Activated T-cell treated with anti-CD3 and anti-CD28 coated beads for 1 hour (primary cell): ENCODE measurements around the gene EPHB4.
"Not testable (repeated sequence)": the region's sequence is repeated elsewhere in the genome, so short reads cannot be mapped to it uniquely, and the experiment has no call there.

ENCODE experiments used
- DNase-seq: peaks from one replicate; pipeline ENCODE4 v3.0.0-alpha.2; 2020; ENCODE audit warnings: low read depth

Gene EPHB4

DNA sequence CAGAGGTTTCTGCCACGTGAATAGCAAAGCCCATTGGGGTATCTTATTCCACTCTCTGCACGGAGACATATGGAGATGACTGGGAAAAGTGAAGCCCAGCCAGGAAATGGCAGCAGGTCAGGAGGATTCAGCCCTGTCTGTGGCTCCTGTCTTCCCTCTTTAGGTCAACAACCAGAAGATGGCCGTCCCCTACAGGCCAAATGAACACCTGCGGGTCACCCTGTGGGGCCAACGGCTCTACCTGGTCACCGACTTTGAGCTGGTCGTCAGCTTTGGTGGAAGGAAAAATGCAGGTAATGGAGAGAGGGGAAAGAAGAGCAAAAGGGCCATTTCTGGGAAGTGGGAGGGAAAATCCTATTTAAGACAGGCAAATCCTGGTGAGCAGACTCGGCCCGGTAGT, 38.3 kb downstream of the EPHB4 start:
- DNase-seq = no peak

DNA sequence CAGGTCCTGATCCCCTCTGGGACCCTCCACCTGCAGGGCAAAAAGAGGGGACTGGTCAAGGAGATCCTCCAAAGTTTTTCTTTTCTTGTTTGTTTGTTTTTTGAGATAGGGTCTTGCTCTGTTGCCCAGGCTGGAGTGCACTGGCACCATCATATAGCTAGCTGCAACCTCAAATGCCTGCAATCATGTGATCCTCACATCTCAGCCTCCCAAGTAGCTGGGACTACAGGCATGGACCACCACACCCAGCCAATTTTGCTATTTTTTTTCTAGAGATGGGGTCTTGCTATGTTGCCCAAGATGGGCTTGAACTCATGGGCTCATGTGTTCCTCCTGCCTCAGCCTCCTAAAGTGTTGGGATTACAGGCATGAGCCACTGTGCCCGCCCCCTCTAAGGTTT, 41.0 kb downstream of the EPHB4 start:
- DNase-seq = no peak

DNA sequence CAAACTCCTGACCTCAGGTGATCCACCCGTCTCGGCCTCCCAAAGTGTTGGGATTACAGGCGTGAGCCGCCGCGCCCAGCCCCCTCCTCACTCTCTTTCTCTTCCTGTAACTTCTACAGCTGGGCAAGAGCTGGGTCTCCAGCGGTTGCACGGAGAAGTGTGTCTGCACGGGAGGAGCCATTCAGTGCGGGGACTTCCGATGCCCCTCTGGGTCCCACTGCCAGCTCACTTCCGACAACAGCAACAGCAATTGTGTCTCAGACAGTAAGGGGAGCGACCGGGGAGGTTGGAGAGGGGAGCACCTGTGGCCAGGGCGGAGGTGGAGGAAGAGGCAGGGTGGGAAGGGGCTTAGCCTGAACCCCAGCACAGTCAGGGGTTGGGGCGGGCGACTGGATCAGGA, 41.4 kb downstream of the EPHB4 start:
- DNase-seq = no peak

DNA sequence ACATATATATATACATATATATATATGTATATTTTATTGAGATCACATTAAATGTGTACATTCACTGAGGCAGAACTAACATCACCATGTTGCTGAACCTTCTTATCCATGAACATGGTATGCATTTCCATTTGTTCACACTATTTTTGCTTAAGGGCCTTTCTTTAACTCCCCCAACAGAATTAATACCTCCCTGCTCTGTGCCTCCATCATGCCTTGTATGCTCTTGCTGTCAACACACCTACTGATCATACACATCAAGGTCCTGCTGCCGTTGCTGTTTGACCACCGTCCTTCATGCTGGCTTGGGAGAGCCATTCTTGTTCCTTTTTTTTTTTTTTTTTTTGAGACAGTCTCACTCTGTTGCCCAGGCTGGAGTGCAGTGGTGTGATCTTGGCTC, 43.5 kb downstream of the EPHB4 start:
- no peak for DNase-seq

DNA sequence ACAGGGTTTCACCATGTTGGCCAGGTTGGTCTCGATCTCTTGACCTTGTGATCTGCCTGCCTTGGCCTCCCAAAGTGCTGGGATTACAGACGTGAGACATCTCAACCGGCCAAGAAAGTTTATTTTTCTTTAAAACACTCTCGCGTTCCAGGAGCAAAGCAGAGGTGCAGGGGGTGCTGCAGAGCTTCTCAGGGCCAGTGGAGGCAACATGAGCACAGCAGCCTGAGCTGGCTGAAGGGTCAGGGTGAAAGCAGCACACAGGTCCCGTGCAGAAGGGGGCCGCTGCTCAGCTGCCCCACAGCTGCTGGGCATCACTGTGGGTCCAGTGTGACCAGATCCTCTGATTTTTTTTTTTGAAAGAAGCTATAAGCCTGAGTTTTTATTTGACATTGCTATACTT, 46.1 kb downstream of the EPHB4 start:
- DNase-seq = no peak

DNA sequence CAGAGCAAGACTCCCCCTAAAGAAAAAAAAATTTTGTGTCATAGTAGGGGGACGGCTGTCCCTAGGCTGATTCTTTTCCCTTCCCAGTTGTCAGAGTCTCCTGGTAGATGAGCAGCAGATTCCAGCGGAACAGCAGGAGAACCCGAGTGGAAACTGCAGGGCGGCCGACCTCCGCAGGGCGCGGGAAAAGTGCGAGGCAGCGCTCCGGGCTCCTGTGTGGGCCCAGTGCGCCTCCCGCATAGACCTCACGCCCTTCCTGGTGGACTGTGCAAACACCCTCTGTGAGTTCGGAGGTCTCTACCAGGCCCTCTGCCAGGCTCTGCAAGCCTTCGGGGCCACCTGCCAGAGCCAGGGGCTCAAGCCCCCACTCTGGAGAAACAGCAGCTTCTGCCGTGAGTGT, 48.0 kb downstream of the EPHB4 start:
- no peak for DNase-seq

DNA sequence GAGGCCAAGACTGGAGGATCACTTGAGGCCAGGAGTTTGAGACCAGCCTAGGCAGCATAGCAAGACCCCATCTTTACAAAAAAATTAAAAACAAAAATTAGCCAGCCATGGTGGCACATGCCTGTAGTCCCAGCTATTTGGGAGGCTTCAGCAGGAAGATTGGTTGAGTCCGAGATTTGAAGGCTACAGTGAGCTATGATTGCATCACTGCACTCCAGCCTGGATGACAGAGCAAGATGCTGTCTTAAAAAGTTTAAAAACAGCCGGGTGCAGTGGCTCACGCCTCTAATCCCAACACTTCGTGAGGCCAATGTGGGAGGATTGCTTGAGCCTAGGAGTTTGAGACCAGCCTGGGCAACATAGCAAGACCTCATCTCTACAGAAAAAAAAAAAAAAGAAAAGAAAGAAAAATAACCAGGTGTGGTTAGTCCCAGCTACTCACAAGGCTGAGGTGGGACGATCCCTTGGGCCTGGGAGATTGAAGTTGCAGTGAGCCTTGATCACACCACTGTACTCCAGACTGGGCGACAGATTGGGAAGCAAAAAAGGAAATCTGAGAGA, 49.2 kb downstream of the EPHB4 start:
- DNase-seq = no peak

DNA sequence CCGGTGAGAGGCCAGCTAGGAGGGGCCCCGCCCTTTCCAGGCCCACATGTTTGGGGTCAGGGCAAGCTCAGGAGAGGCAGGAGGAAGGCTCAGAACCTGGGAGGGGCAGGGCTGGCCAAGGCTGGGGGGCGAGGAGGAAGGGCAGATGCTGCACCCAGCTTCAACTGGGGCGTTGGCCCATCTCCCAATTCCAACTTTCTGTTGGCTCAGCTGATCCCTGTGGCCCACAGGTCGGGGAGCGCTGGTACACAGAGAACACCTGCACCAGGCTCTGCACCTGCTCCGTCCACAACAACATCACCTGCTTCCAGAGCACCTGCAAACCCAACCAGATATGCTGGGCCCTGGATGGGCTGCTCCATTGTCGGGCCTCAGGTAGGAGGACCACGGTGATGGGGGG, 53.8 kb downstream of the EPHB4 start:
- no peak for DNase-seq

DNA sequence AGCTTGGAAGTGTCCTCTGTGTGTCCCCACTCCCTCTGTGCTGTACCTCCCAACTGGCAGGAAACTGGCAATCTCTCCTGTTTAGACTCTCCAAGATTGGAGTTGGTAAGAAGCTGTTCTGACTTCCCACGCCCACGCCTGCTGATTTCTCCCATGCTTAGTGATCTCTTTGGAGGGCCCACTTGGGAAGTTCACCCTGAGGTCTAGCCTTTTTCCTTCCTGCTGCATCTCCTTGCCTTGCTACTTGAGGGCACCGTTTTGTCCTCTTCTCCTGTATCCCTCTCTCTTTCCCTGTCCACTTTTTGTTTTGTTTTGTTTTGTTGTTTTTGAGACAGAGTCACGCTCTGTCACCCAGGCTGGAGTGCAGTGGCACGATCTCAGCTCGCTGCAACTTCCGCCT, 58.5 kb downstream of the EPHB4 start:
- DNase-seq = no peak

DNA sequence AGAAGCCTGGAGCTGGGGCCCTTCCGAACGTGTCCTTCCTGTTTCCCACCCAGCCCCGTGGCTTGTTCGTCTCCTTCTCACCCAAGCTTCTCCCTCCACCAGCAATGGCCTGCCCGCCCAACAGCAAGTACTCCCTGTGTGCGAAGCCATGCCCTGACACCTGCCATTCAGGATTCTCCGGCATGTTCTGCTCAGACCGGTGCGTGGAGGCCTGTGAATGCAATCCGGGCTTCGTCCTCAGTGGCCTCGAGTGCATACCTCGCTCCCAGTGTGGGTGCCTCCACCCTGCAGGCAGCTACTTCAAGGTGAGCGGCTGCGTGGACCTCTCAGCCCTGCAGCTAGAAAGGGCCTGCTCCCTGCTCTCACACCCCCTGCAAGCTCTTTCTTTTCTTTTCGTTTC, 62.1 kb downstream of the EPHB4 start:
- DNase-seq = no peak

DNA sequence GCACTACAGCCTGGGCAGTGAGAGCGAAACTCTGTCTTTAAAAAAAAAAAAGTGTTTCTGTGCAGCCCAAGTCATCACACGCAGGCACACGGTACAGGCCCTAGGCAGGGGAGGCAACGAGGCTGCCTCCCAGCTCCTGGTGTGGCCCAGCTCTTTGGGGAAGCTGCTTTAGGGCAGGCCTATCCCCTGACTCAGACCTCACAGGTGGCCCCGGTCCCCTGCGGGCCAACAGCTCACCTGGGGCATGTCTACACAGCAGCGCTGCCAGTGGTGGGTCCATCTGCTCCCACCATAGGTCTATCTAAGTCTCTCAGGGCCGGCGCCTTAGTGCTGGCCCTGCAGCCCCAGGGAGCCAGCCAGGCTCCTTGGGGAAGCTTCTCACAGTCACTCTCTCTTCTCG, 62.5 kb downstream of the EPHB4 start:
- DNase-seq = no peak

DNA sequence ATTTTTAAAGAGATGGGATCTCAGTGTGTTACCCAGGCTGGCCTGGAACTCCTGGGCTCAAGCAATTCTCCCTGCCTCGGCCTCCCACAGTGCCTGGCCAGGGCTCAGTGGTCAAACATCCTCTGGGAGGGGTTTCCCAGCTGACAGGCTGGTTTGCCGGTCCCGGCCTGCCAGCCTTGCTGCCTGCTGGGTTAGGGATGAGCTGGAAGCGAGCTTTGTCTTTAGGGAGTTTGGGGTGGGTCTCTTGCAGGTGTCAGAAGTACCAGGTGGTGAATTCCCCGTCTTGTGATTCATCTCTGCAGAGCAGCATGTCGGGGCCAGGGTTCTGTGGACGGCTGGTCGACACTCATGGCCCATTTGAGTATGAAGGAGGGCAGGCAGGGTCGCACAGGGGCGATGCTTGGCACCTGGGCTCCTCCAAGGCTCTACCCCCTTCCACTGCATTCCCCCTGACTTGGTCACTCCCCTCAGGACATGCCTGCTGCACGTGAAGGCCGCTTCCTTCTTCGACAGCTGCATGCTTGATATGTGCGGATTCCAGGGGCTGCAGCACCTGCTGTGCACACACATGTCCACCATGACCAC, 63.7 kb downstream of the EPHB4 start:
- no peak for DNase-seq

DNA sequence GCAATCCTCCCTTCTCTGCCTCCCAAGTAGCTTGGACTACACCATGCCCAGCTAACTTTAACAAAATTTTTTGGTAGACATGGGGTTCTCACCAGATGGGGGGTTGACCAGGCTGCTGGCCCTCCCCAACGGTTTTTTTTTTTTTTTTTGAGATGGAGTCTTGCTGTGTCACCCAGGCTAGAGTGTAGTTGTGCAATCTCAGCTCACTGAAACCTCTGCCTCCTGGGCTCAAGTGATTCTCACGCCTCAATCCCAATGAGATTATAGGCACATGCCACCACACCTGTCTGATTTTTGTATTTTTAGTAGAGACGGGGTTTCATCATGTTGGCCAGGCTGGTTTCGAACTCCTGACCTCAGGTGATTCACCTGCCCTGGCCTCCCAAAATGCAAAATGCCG, 64.5 kb downstream of the EPHB4 start:
- not testable (repeated sequence) for DNase-seq

DNA sequence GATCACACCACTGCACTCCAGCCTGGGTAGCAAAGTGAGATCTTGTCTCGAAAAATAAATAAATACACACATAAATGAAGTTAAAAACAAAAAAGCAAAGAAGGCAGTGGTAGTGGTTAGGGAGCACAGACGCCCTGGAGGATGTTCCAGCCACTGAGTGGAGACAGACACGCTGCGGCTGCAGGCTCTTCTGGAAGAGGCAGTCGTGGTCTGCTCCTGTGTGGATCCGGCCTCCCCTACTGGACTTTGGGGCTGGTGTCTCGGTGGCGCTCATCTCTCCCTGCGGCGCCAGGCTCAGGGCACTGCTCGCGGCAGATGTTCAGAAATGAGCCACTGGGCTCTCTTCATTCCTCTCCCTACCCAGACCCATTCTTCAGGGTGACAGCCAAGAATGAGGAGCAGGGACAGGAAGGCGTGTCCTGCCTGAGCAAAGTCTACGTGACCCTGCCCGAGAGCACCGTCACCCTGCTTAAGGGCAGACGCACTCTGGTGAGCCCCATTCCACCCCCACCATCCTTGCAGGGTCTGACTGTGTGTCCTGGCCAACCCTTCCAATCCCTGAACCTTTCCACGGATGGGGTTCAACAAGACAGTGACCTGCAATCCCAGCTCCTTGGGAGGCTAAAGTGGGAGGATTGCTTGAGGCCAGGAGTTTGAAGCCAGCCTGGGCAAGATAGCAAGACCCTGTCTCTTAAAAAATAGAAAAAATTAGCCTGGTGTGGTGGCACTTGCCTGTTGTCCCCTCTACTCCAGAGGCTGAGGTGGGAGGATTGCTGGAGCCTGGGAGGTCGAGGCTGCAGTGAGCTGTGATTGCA, 67.8 kb downstream of the EPHB4 start:
- no peak for DNase-seq

DNA sequence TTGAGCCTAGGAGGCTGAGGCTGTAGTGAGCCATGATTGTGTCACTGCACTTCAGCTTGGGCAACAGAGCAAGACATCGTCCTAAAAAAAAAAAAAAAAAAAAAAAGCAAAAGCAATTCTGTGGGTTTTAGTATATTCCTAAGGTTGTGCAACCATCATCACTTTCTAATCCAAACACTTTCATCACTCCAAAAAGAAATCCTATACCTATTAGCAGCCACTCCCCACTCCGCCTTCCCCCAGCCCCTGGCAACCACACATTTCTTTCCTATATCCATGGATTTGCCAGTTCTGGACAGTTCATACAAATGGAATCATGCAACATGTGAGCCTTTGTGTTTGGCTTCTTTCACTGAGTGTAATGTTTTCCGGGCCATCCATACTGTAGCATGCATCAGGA, 73.6 kb downstream of the EPHB4 start:
- no peak for DNase-seq

DNA sequence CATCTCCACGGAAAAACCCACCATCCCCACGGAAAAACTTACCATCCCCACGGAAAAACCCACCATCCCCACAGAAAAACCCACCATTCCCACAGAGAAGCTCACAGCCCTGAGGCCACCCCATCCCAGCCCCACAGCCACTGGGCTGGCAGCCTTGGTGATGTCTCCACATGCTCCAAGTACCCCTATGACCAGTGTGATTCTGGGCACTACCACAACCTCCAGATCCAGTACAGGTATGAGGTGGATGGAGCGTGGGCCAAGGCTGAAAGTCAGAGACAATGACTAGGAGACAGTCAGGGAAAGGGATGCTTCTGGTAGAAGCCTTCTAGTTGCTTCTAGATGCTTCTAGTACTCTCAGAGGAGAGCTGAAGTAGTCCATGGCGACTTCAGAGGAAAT, 74.3 kb downstream of the EPHB4 start:
- DNase-seq = no peak
